DMS114 treated with DMSO at 0.1 percent for 48 hours (cell line): ENCODE measurements around the gene CD3G.
"Not testable (repeated sequence)": the region's sequence is repeated elsewhere in the genome, so short reads cannot be mapped to it uniquely, and the experiment has no call there.

ENCODE experiments used
- DNase-seq: peaks from one replicate; lab custom pipeline; 2025; ENCODE audit not compliant: unreplicated experiment; lab: John Stamatoyannopoulos, UW

CD3G gene

DNA sequence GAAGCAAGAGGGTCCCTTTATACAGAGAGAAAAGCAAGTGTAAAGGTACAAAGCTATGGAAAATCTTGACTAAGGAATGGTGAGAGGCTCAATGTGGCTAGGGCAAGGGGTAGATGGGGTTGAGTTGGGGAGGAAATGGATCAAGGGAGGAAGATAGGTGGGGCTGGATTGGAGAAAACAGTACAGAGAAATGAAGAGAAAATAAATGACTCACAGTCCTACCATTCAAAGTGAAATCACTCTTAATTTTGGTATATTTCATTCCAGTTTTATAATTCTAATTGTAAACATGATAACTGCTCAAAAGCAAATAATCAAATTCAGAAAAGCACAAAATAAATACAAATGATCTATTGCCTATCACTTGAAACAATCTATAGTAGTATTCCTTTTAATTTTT, 31.8 kb downstream of the CD3G start:
- no peak for DNase-seq

DNA sequence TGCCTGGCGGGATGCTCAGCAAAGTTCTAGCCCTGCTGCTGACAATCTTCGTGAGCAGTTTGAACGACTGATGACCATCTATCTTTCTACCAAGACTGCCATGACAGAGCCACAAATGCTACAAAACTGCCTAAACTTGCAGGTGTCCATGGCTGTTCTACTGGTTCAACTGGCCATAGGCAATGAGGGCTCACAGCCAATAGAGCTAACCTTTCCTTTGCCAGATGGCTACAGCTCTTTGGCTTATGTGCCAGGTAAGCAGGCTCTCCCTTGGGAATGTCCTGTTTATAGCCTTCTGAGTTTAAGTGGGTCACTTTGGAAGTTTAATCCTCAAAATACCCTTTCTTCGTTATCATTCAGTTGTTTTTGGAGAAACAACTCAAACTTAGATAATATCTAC, 35.4 kb downstream of the CD3G start:
- no peak for DNase-seq

DNA sequence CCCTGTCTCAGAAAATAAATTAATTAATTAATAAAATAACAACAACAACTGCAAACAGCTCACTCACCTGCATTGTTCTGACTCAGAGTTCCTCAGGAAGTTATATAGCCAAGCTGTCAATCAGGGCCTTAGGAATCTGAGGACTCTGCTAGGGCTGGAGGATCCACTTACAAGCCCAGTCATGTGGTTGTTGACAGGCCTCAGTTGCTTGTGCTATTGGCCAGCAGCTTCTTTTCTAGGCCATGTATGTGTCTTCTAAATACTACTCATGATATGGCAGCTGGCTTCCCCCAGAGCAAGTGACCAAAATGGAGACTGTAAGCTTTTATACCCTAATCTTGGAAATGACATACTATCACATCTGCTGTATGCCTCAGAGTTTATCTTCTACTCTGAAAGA, 36.4 kb downstream of the CD3G start:
- no peak for DNase-seq

DNA sequence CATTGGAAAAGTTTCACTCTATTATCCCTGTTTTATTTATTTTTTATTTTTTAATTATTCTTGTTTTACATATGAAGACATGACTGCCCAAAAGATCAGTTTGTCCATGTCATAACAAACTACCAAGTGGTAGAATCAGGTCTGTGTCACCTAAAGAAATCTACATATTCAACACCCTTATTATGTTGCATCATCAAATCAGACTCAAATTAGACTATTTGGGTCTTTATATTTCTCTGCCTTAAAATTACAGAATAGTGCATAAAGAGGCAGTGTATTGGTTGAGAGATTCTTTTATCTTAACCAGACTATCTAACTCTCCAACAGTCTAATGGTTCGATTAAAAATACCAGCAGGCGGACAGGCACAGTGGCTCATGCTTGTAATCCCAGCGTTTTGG, 38.8 kb downstream of the CD3G start:
- DNase-seq = no peak

DNA sequence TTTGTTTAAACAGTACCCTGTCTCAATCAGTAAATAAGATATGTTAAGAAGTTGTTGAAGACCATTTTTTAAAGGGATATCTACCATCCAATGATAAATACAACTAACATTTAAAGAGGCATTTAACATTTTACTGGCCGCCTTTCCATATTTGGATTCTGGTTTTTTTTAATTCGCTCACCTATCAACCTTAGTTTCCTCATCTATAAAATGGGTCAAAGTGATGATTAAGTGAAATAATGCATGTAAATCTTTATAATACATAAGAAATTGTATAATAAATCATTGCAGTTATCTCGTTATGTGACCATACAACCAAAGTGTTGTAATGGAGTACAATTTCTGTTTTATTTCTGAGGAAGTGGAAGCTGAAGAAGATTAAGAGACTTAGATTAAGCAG, 39.5 kb downstream of the CD3G start:
- DNase-seq = no peak

DNA sequence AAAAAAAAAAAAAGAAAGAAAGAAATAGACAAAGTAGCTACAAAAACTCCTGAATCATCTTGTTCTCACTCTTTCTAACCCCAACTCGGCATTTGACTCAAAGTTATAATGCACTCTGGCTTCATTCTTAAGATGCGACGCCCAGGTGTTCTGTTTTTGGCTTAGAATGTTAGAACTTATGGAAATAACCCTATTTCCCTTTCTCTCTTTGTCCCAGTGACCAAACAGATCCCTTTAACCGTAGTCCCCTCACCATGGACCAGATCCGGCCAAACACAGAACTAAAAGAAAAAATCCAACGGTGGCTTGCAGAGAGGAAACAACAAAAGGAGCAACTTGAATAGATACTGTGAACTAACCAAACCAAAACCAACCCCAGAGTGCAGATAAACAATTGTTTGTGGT, 52.0 kb downstream of the CD3G start:
- DNase-seq = no peak

DNA sequence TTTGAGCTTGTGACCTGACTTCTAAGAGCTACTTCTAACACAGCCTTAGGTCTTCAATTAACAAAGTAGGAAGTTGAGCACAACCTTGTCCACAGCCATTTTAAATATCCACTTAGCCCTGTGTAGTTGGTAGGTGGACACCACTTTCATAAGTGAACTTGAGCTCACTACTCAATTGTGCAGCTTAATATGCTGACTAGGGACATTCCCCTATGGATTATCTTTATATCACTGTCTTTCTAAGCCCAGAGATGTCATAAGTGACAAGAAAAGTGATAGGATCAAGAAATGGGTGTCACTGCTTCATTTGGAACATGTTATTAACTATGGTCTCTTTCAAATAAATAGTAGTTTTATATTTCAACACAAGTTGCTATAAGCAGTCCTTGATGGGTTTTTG, 53.3 kb downstream of the CD3G start:
- no peak for DNase-seq

DNA sequence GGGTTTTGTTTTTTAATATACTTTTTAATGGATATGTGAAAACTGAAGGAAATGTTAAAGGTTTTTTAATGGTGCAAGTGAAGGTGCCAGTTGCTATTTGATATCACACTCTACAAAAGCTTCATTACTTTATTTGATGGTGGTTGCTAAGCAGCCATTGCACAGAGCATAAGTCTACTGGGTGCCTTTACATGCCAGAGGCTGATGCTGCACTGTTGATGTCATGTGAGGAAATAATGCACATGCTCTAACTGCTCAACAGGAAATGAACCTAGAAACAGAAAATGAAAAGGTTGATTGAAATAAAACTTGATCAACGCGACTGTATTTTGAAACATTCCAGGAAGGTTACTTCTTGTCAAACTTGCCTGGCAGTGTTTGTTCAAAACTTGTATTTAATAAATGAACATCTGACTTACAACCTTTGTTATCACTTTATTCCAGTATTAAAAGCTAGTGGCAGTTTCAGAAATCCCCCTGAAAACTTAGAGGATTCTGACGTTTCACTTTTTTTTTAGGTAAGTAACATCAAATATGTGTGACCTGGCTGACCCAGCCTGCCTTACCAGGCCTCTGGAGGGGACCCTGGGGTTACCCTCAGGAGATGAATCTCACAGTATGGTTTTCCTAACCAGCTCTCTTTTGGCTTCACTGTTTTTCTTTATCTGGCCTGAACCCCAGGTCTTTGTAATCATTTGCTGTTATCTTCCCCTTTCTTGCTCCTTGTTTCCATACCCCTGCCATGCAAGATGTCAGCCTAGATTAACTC, 54.8 kb downstream of the CD3G start:
- no peak for DNase-seq

DNA sequence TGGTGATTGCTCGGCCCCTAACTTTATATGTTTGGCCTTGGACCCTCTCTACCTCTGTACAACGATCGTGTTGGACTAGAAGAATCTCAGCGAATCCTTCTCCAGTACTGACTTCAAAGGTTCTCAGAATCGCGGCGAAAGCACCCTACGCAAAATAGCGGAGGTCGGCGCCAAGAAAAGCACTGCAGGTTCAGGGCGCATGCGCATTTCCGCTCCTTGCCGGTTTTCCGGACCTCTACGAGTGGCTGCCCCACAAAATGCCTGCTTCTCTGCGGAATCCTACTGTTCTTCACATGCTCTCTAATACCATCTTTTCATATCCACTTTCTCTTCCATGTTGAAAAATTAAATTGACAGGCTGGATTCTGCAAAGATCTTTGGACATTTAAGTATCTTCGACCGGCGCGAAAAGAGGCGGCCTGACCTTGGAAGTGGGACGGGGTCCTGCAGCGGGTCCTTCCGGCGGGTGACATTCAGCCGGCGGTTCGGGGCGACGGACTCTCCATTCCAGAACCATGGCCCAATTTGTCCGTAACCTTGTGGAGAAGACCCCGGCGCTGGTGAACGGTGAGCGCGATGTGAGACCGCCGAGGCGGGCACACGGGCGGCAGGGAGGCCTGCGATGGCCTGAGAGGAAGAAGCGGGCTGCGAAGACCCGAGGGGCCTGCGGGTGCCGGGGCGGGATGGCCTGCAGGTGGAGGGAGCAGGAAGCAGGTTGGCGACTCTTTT, 57.2 kb downstream of the CD3G start, which contains the start of gene ATP5MG:
ATP5MG (plus strand) TSS at position 456 of the 729 bp plus-strand sequence; CDS start at position 516, 60 bp downstream.
- DNase-seq = peak; percentile 80

DNA sequence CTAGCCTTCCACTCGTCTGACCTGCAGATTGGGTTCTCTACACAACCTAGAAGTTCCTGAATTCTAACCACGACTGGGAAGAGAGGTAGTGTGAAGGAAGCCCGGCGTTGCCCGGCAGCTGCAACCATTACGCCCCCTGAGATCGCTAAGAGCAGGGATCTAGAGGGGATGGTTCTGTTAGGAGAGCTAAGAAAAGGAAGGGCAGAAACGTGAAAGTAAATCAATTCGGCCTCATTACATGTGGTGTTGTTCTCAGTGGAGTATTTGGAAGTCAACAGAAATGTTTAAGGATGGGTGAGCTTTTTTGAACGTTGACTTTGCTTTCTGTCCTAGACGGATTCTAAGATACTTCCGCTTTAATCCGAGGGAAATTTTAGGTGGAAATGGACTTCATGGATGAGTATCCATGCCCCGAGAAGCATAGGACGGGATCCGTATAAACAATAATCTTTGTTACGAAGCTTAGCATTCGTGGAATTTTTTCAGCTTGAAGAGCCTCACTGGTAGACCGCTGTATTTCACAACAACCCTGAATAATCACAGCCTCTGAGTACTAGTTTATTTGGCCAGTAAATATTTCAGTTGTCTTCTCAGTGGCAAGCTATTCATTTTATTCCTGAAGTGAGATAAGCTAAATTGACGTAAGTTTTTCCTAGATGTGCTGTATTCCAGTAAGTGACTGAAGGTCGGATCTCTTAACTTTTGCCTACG, 57.9 kb downstream of the CD3G start:
- peak; percentile 31 for DNase-seq

DNA sequence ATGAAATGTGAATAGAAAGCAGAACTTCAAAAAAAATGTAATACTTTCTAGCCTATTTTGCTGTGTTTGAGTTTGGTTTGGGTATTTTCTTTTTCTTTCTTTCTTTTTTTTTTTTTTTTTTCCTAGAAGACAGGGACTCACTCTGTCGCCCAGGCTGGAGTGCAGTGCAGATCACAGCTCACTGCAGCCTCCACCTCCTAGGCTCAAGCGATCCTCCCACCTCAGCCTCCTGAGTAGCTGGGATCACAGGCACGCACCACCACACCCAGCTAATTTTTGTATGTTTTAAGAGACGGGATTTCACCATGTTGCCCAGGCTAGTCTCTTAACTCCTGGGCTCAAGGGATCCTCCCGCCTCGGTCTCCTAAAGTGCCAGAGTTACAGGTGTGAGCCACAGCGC, 58.5 kb downstream of the CD3G start:
- not testable (repeated sequence) for DNase-seq
